HG03064 (cell line): Measurements from ENCODE around the gene DHRS7B.

Experiments
- ATAC-seq: cut with Tn5 transposase; IDR thresholded peaks from one replicate; pipeline ENCODE4 v1.9.1; 2021; ENCODE audit warnings: low read depth; ENCODE audit not compliant: unreplicated experiment

Gene DHRS7B

DNA sequence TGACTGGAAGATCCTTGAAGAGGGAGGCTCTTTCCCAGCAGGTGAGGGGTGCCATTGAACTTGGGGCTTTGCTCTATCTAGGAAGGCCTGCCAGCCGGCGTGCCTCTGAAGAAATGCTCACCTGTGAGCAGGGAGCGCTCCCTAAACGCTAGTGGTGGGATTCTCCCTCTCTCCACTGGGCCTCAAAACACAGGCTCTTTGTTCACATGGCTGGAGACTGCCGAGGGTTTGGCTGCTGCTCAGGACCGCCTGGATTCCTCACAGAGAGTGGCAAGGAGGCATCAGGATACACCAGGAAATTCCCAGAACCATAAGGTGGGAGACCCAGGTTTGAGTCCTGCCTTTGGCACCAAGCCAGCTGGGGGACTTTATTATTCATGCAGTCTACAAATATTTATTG lies 104.8 kb downstream of the DHRS7B start:
- no peak for ATAC-seq

DNA sequence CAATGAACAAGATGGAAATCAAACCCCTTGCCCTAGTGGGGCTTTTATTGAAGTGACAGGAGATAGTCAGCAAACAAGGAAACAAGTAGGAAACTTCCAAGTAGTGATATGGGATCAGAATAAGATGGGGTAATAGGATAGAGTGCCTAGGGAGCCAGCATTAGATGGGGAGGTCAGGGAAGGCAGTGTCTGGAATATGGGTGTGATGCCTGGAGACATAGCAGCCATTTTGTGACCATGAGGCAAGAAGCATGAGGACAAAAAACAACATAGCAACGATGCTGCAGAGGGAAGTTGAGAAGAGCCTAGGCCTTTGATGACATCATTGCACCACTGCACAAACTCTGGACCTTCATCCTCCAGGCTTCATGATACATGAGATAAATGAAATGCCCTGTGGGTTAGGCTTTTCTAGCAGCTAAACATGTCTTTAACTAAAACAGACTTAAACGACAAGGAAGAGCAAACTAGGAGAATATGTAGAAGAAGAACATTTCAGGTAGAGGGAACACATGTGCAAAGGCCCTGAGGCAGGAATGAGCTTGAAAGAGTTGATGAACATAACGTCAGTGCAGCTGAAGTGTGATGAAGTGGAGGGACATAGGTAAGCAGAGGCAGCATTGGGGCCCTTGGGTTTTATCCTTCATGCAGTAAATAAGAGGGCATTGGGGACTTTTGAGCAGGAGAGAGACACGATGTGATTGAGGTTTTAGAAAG lies 105.4 kb downstream of the DHRS7B start:
- no peak for ATAC-seq

DNA sequence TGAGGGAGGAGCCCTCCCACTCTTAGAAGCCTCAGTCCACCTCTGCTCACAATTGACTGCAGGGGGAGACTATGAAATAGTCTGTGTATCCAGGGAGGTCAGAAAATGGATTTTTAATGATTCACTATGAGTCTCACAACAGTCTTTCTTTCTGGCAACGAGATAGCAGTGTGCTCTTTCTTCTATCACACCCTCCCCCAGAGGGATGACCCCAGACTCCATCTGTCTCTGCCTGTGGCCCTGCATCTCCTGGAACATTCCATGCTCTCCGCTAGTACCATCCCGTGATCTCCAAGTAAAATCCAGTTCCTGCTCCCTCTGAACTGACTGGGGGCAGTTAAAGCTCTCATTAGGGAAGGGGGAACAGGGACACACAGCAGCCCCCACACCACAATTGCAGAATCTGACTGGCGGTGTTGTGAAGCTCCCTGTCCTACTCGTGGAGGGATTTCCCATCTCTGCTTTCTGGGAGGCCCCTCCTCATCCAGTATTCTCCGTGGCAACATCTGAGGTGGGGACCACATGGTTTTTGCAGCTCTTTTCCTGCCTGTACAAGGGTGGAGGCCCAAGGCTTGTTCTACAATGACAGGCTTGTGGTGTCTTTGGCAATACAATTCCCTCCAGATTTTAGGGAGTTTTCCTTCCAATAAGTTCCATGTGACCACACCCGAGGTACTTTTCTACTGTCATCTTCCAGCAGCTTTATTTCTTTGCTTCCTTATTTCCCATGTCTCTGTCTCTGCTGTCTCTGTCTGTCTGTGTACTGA lies 107.0 kb downstream of the DHRS7B start:
- ATAC-seq: no peak

DNA sequence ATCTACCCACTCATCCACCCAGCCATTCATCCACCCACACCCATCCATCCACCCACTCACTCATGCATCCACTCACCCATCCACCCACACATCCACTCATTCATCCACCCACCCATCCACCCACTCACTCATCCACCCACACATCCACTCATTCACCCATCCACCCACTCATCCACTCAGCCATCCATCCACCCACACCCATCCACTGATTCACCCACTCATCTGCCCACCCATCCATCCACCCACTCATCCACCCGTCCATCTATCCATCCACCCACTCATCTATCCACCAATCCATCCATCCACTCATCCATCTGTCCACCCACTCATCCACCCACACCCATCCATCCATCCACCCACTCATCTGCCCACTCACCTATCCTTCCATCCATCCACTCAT lies 109.2 kb downstream of the DHRS7B start:
- ATAC-seq: no peak

DNA sequence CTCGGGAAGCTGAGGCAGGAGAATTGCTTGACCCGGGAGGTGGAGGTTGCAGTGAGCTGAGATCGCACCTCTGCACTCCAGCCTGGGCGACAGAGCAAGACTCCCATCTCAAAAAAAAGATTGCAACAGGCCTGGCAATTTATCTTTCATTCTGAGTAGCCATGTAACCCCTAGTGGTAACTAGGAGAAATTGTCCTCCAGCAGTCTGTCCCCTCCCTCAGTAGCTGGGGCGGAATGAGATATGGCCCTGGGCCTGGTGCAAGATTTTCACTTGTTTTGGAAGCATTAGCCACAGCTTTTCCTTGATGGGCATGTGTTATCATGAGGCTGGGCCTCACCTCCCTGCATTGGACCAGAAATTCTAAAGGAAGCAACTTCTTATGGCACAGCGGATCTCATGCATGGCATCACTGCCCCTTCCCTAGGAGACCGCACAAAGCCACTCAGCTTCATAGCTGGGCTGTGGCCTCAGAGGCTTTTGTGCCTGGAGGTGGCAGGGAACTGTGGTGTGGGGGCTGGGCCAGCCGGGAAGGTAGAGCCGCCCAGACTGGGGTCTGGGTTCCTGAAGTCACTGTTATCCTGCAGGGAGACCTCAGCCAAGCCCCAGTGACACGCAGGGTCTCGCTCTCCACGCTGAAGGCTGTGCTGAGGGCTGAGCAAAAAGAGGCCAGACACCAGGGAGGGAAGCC lies 113.1 kb downstream of the DHRS7B start:
- ATAC-seq: no peak

DNA sequence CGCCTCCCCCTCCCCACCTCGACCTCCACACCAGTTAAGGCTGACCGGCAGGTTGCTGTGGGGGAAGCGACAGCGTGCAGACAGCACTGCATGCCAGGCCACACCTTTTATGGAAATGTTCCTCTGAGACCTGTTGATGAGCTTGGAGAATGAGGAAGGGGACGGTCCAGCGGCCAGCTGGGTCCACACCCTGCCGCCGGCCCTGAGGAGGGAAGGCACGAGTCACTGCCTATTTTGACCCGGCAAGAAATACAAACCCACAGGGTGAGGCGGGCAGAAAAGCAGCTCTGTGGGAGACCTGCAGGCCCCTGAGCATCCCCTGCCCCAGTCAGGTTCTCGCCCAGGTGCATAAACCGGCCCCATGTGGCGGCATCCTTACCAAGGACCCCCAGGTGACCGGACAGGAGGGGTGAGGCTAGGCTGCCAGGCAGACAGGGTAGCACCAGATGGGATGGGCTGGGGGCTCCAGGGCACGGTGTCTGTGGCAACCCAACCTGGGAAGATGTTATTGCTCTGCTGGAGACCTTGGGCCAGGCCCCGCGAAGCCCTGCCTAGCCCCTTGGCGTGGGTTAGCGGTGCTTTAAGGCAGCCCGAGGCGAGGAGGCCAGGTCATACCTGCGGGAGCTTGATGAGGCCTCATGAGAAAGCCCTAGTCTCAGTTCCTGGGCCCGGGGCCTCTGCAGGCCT lies 113.7 kb downstream of the DHRS7B start:
- ATAC-seq: no peak
